Endodermal cell (in vitro differentiated cells): Measurements from ENCODE around the gene TTC1. TPM values are rescaled to one million over a fixed set of nuclear protein-coding genes. Genes with fewer than 3 reads are reported as not detected.

ENCODE experiments used
- DNase-seq: peaks from one replicate; pipeline ENCODE4 v3.0.0-alpha.2; 2017
- H3K27ac ChIP-seq: 2 replicates; pipeline ENCODE4 v1.5.1; 2013; ENCODE audit warnings: mild to moderate bottlenecking, low read depth, low read length, moderate library complexity
- H3K27me3 ChIP-seq: 2 replicates; pipeline ENCODE4 v1.6.1; 2013; ENCODE audit warnings: mild to moderate bottlenecking, low read length, moderate library complexity; ENCODE audit not compliant: insufficient read depth, control insufficient read depth, poor library complexity, severe bottlenecking
- H3K36me3 ChIP-seq: 2 replicates; pipeline ENCODE4 v1.7.0; 2013; ENCODE audit warnings: mild to moderate bottlenecking, low read length, moderate library complexity; ENCODE audit not compliant: control insufficient read depth, insufficient read depth
- H3K4me1 ChIP-seq: one replicate; pipeline ENCODE4 v1.7.0; 2013; ENCODE audit warnings: low read length; ENCODE audit not compliant: control insufficient read depth, insufficient read depth
- H3K4me3 ChIP-seq: 2 replicates; pipeline ENCODE4 v1.5.1; 2013; ENCODE audit warnings: mild to moderate bottlenecking, low read length, moderate library complexity
- H3K9ac ChIP-seq: 2 replicates; pipeline ENCODE4 v1.6.1; 2013; ENCODE audit warnings: mild to moderate bottlenecking, low read length, moderate library complexity; ENCODE audit not compliant: poor library complexity, severe bottlenecking; ENCODE audit errors: extremely low read depth
- H3K9me3 ChIP-seq: 2 replicates; pipeline ENCODE4 v1.6.1; 2013; ENCODE audit warnings: mild to moderate bottlenecking, low read length, moderate library complexity; ENCODE audit not compliant: control insufficient read depth
- H3K27ac Mint-ChIP-seq: 2 replicates; pipeline ENCODE4 v1.8.0; 2020; ENCODE audit warnings: mixed read lengths
- H3K27me3 Mint-ChIP-seq: 2 replicates; pipeline ENCODE4 v1.8.0; 2021; ENCODE audit warnings: mild to moderate bottlenecking, mixed read lengths; ENCODE audit not compliant: insufficient read depth
- H3K36me3 Mint-ChIP-seq: 2 replicates; pipeline ENCODE4 v1.8.0; 2020; ENCODE audit warnings: low read depth, mixed read lengths
- H3K4me1 Mint-ChIP-seq: 2 replicates; pipeline ENCODE4 v1.8.0; 2020; ENCODE audit warnings: mixed read lengths
- H3K4me3 Mint-ChIP-seq: 2 replicates; pipeline ENCODE4 v1.8.0; 2020; ENCODE audit warnings: mild to moderate bottlenecking, moderate library complexity, mixed read lengths
- H3K9me3 Mint-ChIP-seq: 2 replicates; pipeline ENCODE4 v1.8.0; 2020; ENCODE audit warnings: mild to moderate bottlenecking, mixed read lengths
- CTCF ChIP-seq: fragments of 200-600 bp; sonication (generic); conservative IDR thresholded peaks from 2 replicates; pipeline ENCODE4 v1.5.0; 2021; ENCODE audit warnings: antibody characterized with exemption, mild to moderate bottlenecking
- WGBS, 2 experiments: methylation state at CpG; one replicate each; pipeline versions ENCODE4 v1.1.5 to v1.1.7; 2013; ENCODE audit warnings: missing lambda C conversion rate in 2 of 2, mixed read lengths in 1 of 2; ENCODE audit not compliant: insufficient coverage in 1 of 2, insufficient read length in 1 of 2; 5-methylcytosine and 5-hydroxymethylcytosine counted together
- long read RNA-seq, 4 experiments: library from polyadenylated mRNA in 2 of 4; library from RNA in 1 of 4; library from capped mRNA in 1 of 4; stranded (forward) in 3 of 4; unstranded in 1 of 4; transcript quantifications; one replicate each; pipeline ENCODE4 v2.0.0, GENCODE V29; 2020 to 2021; ENCODE audit warnings: inconsistent platforms in 1 of 4
- polyA plus RNA-seq, 2 experiments: library from polyadenylated mRNA; stranded (reverse); fragments of 50-300 nt; gene quantifications; one replicate each; pipeline ENCODE4 v1.2.3, GENCODE V29; 2013
- total RNA-seq, 2 donors: library from RNA; stranded (reverse); fragmentation: NEBNext Ultra II Directional in 1 of 2; extraction: Animal tissue kit (Norgen Biotek cat#: 25700) in 1 of 2; gene quantifications; 2 replicates in 1 of 2; 3 replicates in 1 of 2; pipeline ENCODE4 v1.2.1, GENCODE V29; 2021

TTC1 gene
- total RNA-seq: 10 to 100 TPM; 59.8 to 72.3 TPM
- 48.9 TPM for polyA plus RNA-seq (2013, experiment 1 of 2)
- polyA plus RNA-seq (2013, experiment 2 of 2): 45.7 TPM
- long read RNA-seq, experiment 1, transcript TTC1-201 (8 exons, 1,467 nt): major isoform, 31 of 52 reads
- long read RNA-seq, experiment 1, partial matches to known transcripts: 13 of 52 reads
- long read RNA-seq, experiment 1, other reads (novel, unspliced or antisense): 4 of 52 reads
- long read RNA-seq, experiment 2, transcript TTC1-201 (8 exons, 1,467 nt): major isoform, 99 of 112 reads
- long read RNA-seq, experiment 2, partial matches to known transcripts: 7 of 112 reads
- long read RNA-seq, experiment 2, other reads (novel, unspliced or antisense): 2 of 112 reads
- long read RNA-seq, experiment 3, transcript TTC1-205 (8 exons, 1,432 nt): minor isoform, 13 of 154 reads
- long read RNA-seq, experiment 3, transcript TTC1-201 (8 exons, 1,467 nt): major isoform, 127 of 154 reads
- long read RNA-seq, experiment 3, partial matches to known transcripts: 9 of 154 reads
- long read RNA-seq, experiment 3, other reads (novel, unspliced or antisense): 4 of 154 reads
- long read RNA-seq, experiment 4, transcript TTC1-201 (8 exons, 1,467 nt): major isoform, 214 of 271 reads
- long read RNA-seq, experiment 4, transcript TTC1-205 (8 exons, 1,432 nt): minor isoform, 22 of 271 reads
- long read RNA-seq, experiment 4, partial matches to known transcripts: 11 of 271 reads
- long read RNA-seq, experiment 4, other reads (novel, unspliced or antisense): 24 of 271 reads

- Histone ChIP-seq H3K4me3 (peak within 1 kb of the TSS; percentile 99), H3K36me3 (peaks cover 37% of the 10 kb centered on the region), H3K9ac (peak within 1 kb of the TSS; percentile 92), H3K27ac (peak within 1 kb of the TSS; percentile 40), H3K27me3 (no peaks in the 10 kb centered on the region), H3K4me1 (peaks cover 6% of the 10 kb centered on the region), H3K9me3 (no peaks in the 10 kb centered on the region)
- H3K27me3 Mint-ChIP-seq: no peaks in the 10 kb centered on the region
- WGBS, 2 experiments: 1% methylated on average over 18 to 31 of the region's 31 CpGs
- TF ChIP-seq CTCF: no peak
- peak within 1 kb of the TSS; percentile 92 for H3K4me3 Mint-ChIP-seq
- H3K4me1 Mint-ChIP-seq: peaks cover 11% of the 10 kb centered on the region
- H3K27ac Mint-ChIP-seq: peak within 1 kb of the TSS; percentile 100
- H3K36me3 Mint-ChIP-seq: peaks cover 22% of the 10 kb centered on the region
- H3K9me3 Mint-ChIP-seq: no peaks in the 10 kb centered on the region
- DNase-seq: peak; percentile 96
Measured at GRCh38 chr5:160008877-160009590, at the start of gene TTC1. TSS of gene TTC1 (plus strand) at chr5:160009139. CDS start at chr5:160010529, 1,390 bp downstream.

- Mint-ChIP-seq H3K36me3 (no peaks in the 10 kb centered on the region), H3K9me3 (no peaks in the 10 kb centered on the region), H3K4me1 (no peaks in the 10 kb centered on the region), H3K4me3 (no peak overlapping the region), H3K27ac (no peak overlapping the region), H3K27me3 (peaks cover 6% of the 10 kb centered on the region)
- no peak overlapping the region for H3K4me3 ChIP-seq
- H3K36me3 ChIP-seq: no peaks in the 10 kb centered on the region
- no peak for TF ChIP-seq CTCF
- no peak overlapping the region for H3K27ac ChIP-seq
- H3K9me3 ChIP-seq: no peaks in the 10 kb centered on the region
- H3K9ac ChIP-seq: no peak overlapping the region
- H3K4me1 ChIP-seq: no peaks in the 10 kb centered on the region
- peaks cover 4% of the 10 kb centered on the region for H3K27me3 ChIP-seq
- no peak for DNase-seq
- WGBS, 2 experiments: 92 to 95% methylated on average over 8 of the region's 8 CpGs
Measured at GRCh38 chr5:159961176-159962160, 47.5 kb upstream of the TTC1 start.
